ENCODE results near the gene DNMT3A. TPM values are rescaled to one million over a fixed set of nuclear protein-coding genes. Genes with fewer than 3 reads are reported as not detected.

DNMT3A gene
- total RNA-seq, 1 donor from 2014 or later = 16.5 TPM

GRCh38 chr2:25290811-25291495 lies 50.8 kb downstream of the DNMT3A start:
- no peaks in the 10 kb centered on the region for H3K27me3 ChIP-seq (ENCODE audit: low read depth)
- H3K4me3 ChIP-seq = no peak overlapping the region
- H3K4me1 ChIP-seq = peaks cover 69% of the 10 kb centered on the region
- no peaks in the 10 kb centered on the region for H3K9me3 ChIP-seq (replicated peaks)
- intact Hi-C loops (cut with micrococcal nuclease) = no loop called here
- no peaks in the 10 kb centered on the region for H3K36me3 ChIP-seq
- H3K27ac ChIP-seq (replicated peaks) = peak overlapping the region; percentile 21
- no peak for TF ChIP-seq CTCF (IDR thresholded peaks at IDR 0.05; ENCODE audit: borderline replicate concordance)
- DNase-seq = no peak

GRCh38 chr2:25286723-25287483 lies 54.8 kb downstream of the DNMT3A start:
- Histone ChIP-seq H3K27ac (replicated peaks) (no peak overlapping the region), H3K4me3 (no peak overlapping the region), H3K4me1 (peaks cover 44% of the 10 kb centered on the region), H3K36me3 (peaks cover 16% of the 10 kb centered on the region), H3K9me3 (replicated peaks) (no peaks in the 10 kb centered on the region), H3K27me3 (ENCODE audit: low read depth) (no peaks in the 10 kb centered on the region)
- no peak for TF ChIP-seq CTCF (IDR thresholded peaks at IDR 0.05; ENCODE audit: borderline replicate concordance)
- DNase-seq = no peak
- intact Hi-C loops (cut with micrococcal nuclease) = no loop called here

- H3K4me1 ChIP-seq = peaks cover 40% of the 10 kb centered on the region
- no peak overlapping the region for H3K4me3 ChIP-seq
- H3K27me3 ChIP-seq (ENCODE audit: low read depth) = no peaks in the 10 kb centered on the region
- H3K36me3 ChIP-seq = peaks cover 24% of the 10 kb centered on the region
- no peaks in the 10 kb centered on the region for H3K9me3 ChIP-seq (replicated peaks)
- H3K27ac ChIP-seq (replicated peaks) = peak overlapping the region; percentile 23
- DNase-seq = no peak
- TF ChIP-seq CTCF (IDR thresholded peaks at IDR 0.05; ENCODE audit: borderline replicate concordance) = no peak
- intact Hi-C loops (cut with micrococcal nuclease) = no loop called here
Measured at GRCh38 chr2:25286025-25286400, 55.7 kb downstream of the DNMT3A start.

- H3K27ac ChIP-seq (replicated peaks) = peak overlapping the region; percentile 23
- no peaks in the 10 kb centered on the region for H3K9me3 ChIP-seq (replicated peaks)
- peaks cover 34% of the 10 kb centered on the region for H3K4me1 ChIP-seq
- no peak for TF ChIP-seq CTCF (IDR thresholded peaks at IDR 0.05; ENCODE audit: borderline replicate concordance)
- DNase-seq = no peak
- intact Hi-C loops (cut with micrococcal nuclease) = no loop called here
- peaks cover 24% of the 10 kb centered on the region for H3K36me3 ChIP-seq
- no peaks in the 10 kb centered on the region for H3K27me3 ChIP-seq (ENCODE audit: low read depth)
- H3K4me3 ChIP-seq = no peak overlapping the region
Measured at GRCh38 chr2:25285265-25286024, 56.3 kb downstream of the DNMT3A start.

- H3K27ac ChIP-seq (replicated peaks) = no peak overlapping the region
- no peak for TF ChIP-seq CTCF (IDR thresholded peaks at IDR 0.05; ENCODE audit: borderline replicate concordance)
- H3K9me3 ChIP-seq (replicated peaks) = no peaks in the 10 kb centered on the region
- H3K36me3 ChIP-seq = peaks cover 24% of the 10 kb centered on the region
- intact Hi-C loops (cut with micrococcal nuclease) = no loop called here
- H3K27me3 ChIP-seq (ENCODE audit: low read depth) = no peaks in the 10 kb centered on the region
- peaks cover 29% of the 10 kb centered on the region for H3K4me1 ChIP-seq
- DNase-seq = no peak
- no peak overlapping the region for H3K4me3 ChIP-seq
Measured at GRCh38 chr2:25284756-25285155, 57.0 kb downstream of the DNMT3A start.
